Neural cell (in vitro differentiated cells): ENCODE measurements around the gene SMAP1. TPM values are rescaled to one million over a fixed set of nuclear protein-coding genes. Genes with fewer than 3 reads are reported as not detected.

ENCODE experiments used
- H2AFZ ChIP-seq: fragments of 200-600, 300-800 bp; sonication (generic), shearing (Covaris generic); 2 replicates; pipeline ENCODE4 v1.6.0; 2014; ENCODE audit warnings: low read depth, mild to moderate bottlenecking, antibody characterized with exemption, low read length, moderate library complexity
- H3F3A ChIP-seq: fragments of 200-600 bp; shearing (Covaris generic); 2 replicates; pipeline ENCODE4 v1.6.1; 2016; ENCODE audit warnings: mild to moderate bottlenecking, moderate library complexity, mixed read lengths, antibody characterized with exemption, low read length; ENCODE audit not compliant: insufficient read depth, poor library complexity, severe bottlenecking
- H3K27ac ChIP-seq: fragments of 200-600, 300-800 bp; sonication (generic), shearing (Covaris generic); 2 replicates; pipeline ENCODE4 v1.5.1; 2014; ENCODE audit warnings: mild to moderate bottlenecking, low read length, moderate library complexity
- H3K27me3 ChIP-seq: fragments of 300-800, 200-600 bp; sonication (generic), shearing (Covaris generic); 2 replicates; pipeline ENCODE4 v1.6.0; 2014; ENCODE audit warnings: mild to moderate bottlenecking, low read depth, low read length, moderate library complexity; ENCODE audit not compliant: insufficient read depth
- H3K36me3 ChIP-seq: fragments of 300-800, 200-600 bp; sonication (generic), shearing (Covaris generic); 2 replicates; pipeline ENCODE4 v1.5.1; 2014; ENCODE audit warnings: mild to moderate bottlenecking, antibody characterized with exemption, low read length, moderate library complexity; ENCODE audit not compliant: insufficient read depth
- H3K4me2 ChIP-seq: fragments of 300-800, 200-600 bp; sonication (generic), shearing (Covaris generic); 2 replicates; pipeline ENCODE4 v1.6.0; 2014; ENCODE audit warnings: mild to moderate bottlenecking, low read length
- H3K4me3 ChIP-seq: fragments of 300-800, 200-600 bp; sonication (generic), shearing (Covaris generic); 2 replicates; pipeline ENCODE4 v1.5.1; 2014; ENCODE audit warnings: mild to moderate bottlenecking, low read length, moderate library complexity
- H3K79me2 ChIP-seq: fragments of 200-600 bp; shearing (Covaris generic); replicated peaks from 2 replicates; pipeline ENCODE4 v1.6.0; 2014; ENCODE audit warnings: mild to moderate bottlenecking, low read length, moderate library complexity; ENCODE audit not compliant: insufficient read depth
- H3K9ac ChIP-seq: fragments of 300-800, 200-600 bp; sonication (generic), shearing (Covaris generic); 2 replicates; pipeline ENCODE4 v1.6.1; 2016; ENCODE audit warnings: mild to moderate bottlenecking, low read length, mixed read lengths
- H3K9me2 ChIP-seq: fragments of 200-600 bp; shearing (Covaris generic); 2 replicates; pipeline ENCODE4 v1.6.1; 2016; ENCODE audit warnings: mild to moderate bottlenecking, low read length, mixed read lengths; ENCODE audit not compliant: insufficient read depth
- H3K9me3 ChIP-seq: fragments of 200-600, 300-800 bp; sonication (generic), shearing (Covaris generic); 2 replicates; pipeline ENCODE4 v1.6.1; 2016; ENCODE audit warnings: mild to moderate bottlenecking, mixed run types, low read length, moderate library complexity, mixed read lengths
- H4K20me1 ChIP-seq: fragments of 200-600 bp; shearing (Covaris generic); 2 replicates; pipeline ENCODE4 v1.6.1; 2016; ENCODE audit warnings: mild to moderate bottlenecking, mixed run types; ENCODE audit not compliant: insufficient read depth
- EP300 ChIP-seq: fragments of 450-650 bp; conservative IDR thresholded peaks from 2 replicates; pipeline ENCODE4 v1.6.1; 2014; ENCODE audit warnings: antibody characterized with exemption, mild to moderate bottlenecking, moderate library complexity; ENCODE audit not compliant: poor library complexity, severe bottlenecking
- EZH2 ChIP-seq: fragments of 200-600, 300-800 bp; shearing (Covaris generic), sonication (generic); IDR thresholded peaks from 2 replicates; pipeline ENCODE4 v1.6.1; 2014; ENCODE audit warnings: antibody characterized with exemption, low read length, borderline replicate concordance, mild to moderate bottlenecking; ENCODE audit not compliant: insufficient read depth, poor library complexity, severe bottlenecking
- MXI1 ChIP-seq: fragments of 450-650 bp; conservative IDR thresholded peaks from 2 replicates; pipeline ENCODE4 v1.6.1; 2014; ENCODE audit warnings: antibody characterized with exemption, mild to moderate bottlenecking; ENCODE audit not compliant: poor library complexity, severe bottlenecking
- POLR2AphosphoS5 ChIP-seq: IDR thresholded peaks from 2 replicates; pipeline ENCODE4 v1.6.1; 2012
- RAD21 ChIP-seq: fragments of 450-650 bp; conservative IDR thresholded peaks from 2 replicates; pipeline ENCODE4 v1.6.1; 2014; ENCODE audit warnings: antibody characterized with exemption, mild to moderate bottlenecking, moderate library complexity
- REST ChIP-seq: IDR thresholded peaks from 2 replicates; pipeline ENCODE4 v1.6.1; 2012; ENCODE audit warnings: borderline replicate concordance
- SMC3 ChIP-seq: fragments of 450-650 bp; conservative IDR thresholded peaks from 2 replicates; pipeline ENCODE4 v1.6.1; 2014; ENCODE audit warnings: antibody characterized with exemption, mild to moderate bottlenecking, moderate library complexity; ENCODE audit not compliant: poor library complexity
- TAF1 ChIP-seq: IDR thresholded peaks from 2 replicates; pipeline ENCODE4 v1.6.1; 2012; ENCODE audit warnings: low read depth
- polyA plus RNA-seq: library from polyadenylated mRNA; depleted of rRNA; stranded (reverse); fragments of >200 nt; gene quantifications from 2 replicates; pipeline ENCODE4 v1.2.3, GENCODE V29; 2014
- TF ChIP-seq, protein P1 (sequence below): fragments of 450-650 bp; IDR thresholded peaks from 2 replicates; pipeline ENCODE4 v1.5.1; 2014; ENCODE audit warnings: antibody characterized with exemption, mild to moderate bottlenecking, moderate library complexity; ENCODE audit not compliant: poor library complexity, severe bottlenecking

The SMAP1 gene
- polyA plus RNA-seq, 1 donor from 2014 or later: 43.7 TPM

GRCh38 chr6:70708448-70708847 lies 40.8 kb downstream of the SMAP1 start:
- H3K9me2 ChIP-seq: no peaks in the 10 kb centered on the region
- H3K27me3 ChIP-seq: no peaks in the 10 kb centered on the region
- peaks cover 16% of the 10 kb centered on the region for H3K79me2 ChIP-seq
- H2AFZ ChIP-seq: no peak overlapping the region
- no peak overlapping the region for H3K27ac ChIP-seq
- no peak overlapping the region for H3K4me3 ChIP-seq
- no peak for TF ChIP-seq MXI1
- TF ChIP-seq EP300: no peak
- TF ChIP-seq EZH2: no peak
- no peak for TF ChIP-seq RAD21
- TF ChIP-seq TAF1: no peak
- no peak for TF ChIP-seq POLR2AphosphoS5
- no peak for TF ChIP-seq REST
- no peak overlapping the region for H3K9ac ChIP-seq
- no peaks in the 10 kb centered on the region for H3K9me3 ChIP-seq
- no peaks in the 10 kb centered on the region for H3K36me3 ChIP-seq
- no peak overlapping the region for H3K4me2 ChIP-seq
- no peaks in the 10 kb centered on the region for H3F3A ChIP-seq
- no peaks in the 10 kb centered on the region for H4K20me1 ChIP-seq

GRCh38 chr6:70709826-70710225 lies 42.1 kb downstream of the SMAP1 start:
- no peak overlapping the region for H2AFZ ChIP-seq
- no peaks in the 10 kb centered on the region for H3K9me2 ChIP-seq
- no peak overlapping the region for H3K4me3 ChIP-seq
- no peak overlapping the region for H3K9ac ChIP-seq
- H3K79me2 ChIP-seq: peaks cover 27% of the 10 kb centered on the region
- H3F3A ChIP-seq: no peaks in the 10 kb centered on the region
- TF ChIP-seq REST (no peak), SMC3 (no peak), POLR2AphosphoS5 (no peak), EZH2 (no peak), TAF1 (no peak), EP300 (no peak), MXI1 (no peak), RAD21 (no peak)
- TF ChIP-seq, protein P1, sequence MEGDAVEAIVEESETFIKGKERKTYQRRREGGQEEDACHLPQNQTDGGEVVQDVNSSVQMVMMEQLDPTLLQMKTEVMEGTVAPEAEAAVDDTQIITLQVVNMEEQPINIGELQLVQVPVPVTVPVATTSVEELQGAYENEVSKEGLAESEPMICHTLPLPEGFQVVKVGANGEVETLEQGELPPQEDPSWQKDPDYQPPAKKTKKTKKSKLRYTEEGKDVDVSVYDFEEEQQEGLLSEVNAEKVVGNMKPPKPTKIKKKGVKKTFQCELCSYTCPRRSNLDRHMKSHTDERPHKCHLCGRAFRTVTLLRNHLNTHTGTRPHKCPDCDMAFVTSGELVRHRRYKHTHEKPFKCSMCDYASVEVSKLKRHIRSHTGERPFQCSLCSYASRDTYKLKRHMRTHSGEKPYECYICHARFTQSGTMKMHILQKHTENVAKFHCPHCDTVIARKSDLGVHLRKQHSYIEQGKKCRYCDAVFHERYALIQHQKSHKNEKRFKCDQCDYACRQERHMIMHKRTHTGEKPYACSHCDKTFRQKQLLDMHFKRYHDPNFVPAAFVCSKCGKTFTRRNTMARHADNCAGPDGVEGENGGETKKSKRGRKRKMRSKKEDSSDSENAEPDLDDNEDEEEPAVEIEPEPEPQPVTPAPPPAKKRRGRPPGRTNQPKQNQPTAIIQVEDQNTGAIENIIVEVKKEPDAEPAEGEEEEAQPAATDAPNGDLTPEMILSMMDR: no peak
- H3K9me3 ChIP-seq: no peaks in the 10 kb centered on the region
- H3K4me2 ChIP-seq: no peak overlapping the region
- H4K20me1 ChIP-seq: no peaks in the 10 kb centered on the region
- H3K36me3 ChIP-seq: no peaks in the 10 kb centered on the region
- H3K27ac ChIP-seq: no peak overlapping the region
- H3K27me3 ChIP-seq: no peaks in the 10 kb centered on the region
